ENCODE measurements around the gene ORMDL2.
"Not testable (repeated sequence)": the region's sequence is repeated elsewhere in the genome, so short reads cannot be mapped to it uniquely, and the experiment has no call there.

Gene ORMDL2

DNA sequence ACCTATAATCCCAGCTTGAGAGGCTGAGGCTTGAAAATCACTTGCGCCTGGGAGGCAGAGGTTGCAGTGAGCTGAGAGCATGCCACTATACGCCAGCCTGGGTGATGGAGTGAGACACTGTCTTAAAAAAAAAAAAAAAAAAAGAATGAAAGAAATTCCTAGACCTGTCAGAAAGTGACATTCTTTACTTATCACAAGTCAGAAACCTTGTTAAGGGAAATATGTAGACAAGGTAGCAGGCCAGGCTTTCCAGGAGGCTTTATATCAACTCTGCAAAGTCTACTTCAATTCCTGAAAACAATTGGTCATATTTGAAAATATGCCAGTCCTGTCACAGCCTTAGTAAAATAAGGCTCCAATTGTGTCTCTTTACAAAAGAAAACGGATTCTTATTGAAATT lies 44.0 kb downstream of the ORMDL2 start:
- DNase-seq = no peak

DNA sequence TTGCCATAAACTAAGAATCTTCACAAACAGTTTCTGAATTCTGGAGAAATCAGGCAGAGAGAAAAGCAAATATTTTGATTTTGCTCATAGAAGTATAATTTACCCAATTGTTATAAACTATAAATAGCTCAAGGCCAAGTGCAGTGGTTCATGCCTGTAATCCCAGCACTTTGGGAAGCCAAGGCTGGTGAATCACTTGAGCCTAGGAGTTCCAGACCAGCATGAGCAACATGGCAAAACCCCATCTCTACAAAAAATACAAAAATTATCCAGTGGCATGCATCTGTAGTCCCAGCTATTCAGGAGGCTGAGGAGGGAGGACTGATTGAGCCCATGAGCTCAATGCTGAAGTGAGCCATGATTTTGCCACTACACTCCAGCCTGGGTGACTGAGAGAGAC lies 44.4 kb downstream of the ORMDL2 start:
- no peak for DNase-seq

DNA sequence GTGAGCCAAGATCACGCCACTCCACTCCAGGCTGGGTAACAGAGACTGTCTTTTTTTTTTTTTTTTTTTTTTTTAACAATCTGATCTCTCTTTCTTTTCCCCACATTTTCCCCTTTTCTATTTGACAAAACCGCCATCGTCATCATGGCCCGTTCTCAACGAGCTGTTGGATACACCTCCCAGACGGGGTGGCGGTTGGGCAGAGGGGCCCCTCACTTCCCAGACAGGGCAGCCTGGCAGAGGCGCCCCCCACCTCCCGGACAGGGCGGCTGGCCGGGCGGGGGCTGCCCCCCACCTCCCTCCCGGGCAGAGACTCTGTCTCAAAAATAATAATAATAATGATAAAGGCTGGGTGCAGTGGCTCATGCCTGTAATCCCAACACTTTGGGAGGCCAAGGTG lies 45.1 kb downstream of the ORMDL2 start:
- not testable (repeated sequence) for DNase-seq

DNA sequence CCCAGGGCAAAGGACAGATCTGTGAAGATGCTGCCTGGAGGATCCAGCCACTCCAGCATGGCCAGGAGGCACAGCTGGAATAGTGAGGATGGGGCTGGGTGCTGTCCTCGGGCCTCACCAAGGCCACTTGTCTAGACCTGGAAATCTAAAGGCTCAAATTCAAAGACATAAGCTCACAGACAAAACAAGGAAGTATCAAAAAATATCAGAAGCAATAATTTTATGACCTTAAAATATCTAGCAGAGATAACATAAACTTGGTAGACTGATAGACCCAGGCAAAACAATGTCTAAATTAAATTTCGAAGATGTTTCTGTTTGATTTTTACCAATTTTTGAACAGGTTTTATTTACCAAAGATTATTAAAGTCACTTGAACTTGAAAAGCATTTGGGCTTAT lies 47.5 kb downstream of the ORMDL2 start:
- DNase-seq = no peak

DNA sequence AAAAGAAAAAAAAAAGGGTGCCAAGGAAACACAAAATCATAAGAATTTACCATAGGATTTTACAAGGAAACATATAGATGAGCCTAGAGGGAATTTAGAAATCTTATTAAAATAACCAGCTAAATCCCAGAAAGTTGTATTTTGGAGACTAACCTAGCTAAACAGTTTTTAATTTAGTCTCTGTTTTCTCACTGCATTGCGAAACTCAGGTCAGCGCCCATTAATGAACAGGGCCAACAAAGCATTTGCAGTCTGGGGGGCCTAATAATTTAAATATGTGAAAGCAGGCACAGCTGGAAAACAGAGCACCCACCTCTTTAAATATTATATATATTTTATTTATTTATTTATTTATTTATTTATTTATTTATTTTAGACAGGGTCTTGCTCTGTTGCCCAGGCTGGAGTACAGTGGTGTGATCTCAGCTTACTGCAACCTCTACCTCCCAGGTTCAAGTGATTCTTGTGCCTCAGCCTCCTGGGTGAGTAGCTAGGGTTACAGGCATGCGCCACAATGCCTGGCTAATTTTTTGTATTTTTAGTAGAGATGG lies 48.7 kb downstream of the ORMDL2 start:
- not testable (repeated sequence) for DNase-seq
